VCaP (cell line): ENCODE data around the gene RNASEH2B.

ENCODE experiments used
- H3K27ac ChIP-seq: fragments of 450-650 bp; 2 replicates; pipeline ENCODE4 v1.5.1; 2017
- CTCF ChIP-seq: fragments of 450-650 bp; conservative IDR thresholded peaks from 2 replicates; pipeline ENCODE4 v1.5.1; 2017; ENCODE audit warnings: mild to moderate bottlenecking, moderate library complexity

Gene RNASEH2B

GRCh38 chr13:50914848-50915247 lies 5.3 kb downstream of the RNASEH2B start:
- H3K27ac ChIP-seq, result no peak overlapping the region
- no peak for TF ChIP-seq CTCF

GRCh38 chr13:50915565-50915964 lies 6.0 kb downstream of the RNASEH2B start:
- TF ChIP-seq CTCF, result no peak
- no peak overlapping the region for H3K27ac ChIP-seq

GRCh38 chr13:50916701-50917184 lies 7.2 kb downstream of the RNASEH2B start:
- no peak for TF ChIP-seq CTCF
- H3K27ac ChIP-seq, result no peak overlapping the region

- no peak for TF ChIP-seq CTCF
- H3K27ac ChIP-seq, result no peak overlapping the region
Measured at GRCh38 chr13:50917572-50917971, 8.0 kb downstream of the RNASEH2B start.

DNA sequence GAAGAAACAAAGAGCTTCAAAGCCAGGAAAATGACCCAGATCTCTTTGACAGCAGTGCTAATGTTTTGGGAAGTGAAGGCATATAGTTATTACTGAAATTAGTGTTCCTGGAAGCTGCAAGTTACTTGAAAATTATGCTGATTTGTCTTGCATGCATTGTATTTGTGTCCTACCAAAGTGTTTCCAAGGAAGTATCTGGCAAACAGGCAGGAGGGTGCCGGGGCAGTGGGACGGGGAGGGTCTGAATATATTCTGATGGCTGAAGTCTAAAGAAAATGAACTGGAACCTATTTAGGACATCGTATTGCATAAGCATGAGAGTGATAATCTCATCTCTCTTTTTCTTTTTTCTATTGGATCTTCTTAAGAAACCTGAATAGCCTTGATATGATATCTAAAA lies 9.0 kb downstream of the RNASEH2B start:
- no peak for TF ChIP-seq CTCF
- no peak overlapping the region for H3K27ac ChIP-seq

DNA sequence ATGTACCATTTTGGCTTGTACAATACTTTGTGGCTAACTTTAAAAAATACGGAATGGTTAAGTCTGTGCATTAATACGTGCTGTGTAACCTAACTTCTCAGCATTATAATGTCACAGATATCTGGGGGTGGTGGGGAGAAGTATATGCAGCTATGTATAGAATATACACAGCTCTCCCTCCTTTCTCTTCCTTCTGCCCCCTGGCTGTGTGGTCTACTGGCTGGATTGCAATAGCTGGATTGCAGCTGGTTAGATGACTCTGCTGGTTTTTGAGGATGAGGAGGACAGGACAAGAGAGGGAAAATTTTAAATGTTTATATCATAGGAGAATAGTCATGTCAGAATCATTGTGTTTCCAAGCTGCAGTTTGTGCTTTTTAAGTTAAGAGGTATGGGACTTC lies 9.7 kb downstream of the RNASEH2B start:
- no peak for TF ChIP-seq CTCF
- no peak overlapping the region for H3K27ac ChIP-seq

DNA sequence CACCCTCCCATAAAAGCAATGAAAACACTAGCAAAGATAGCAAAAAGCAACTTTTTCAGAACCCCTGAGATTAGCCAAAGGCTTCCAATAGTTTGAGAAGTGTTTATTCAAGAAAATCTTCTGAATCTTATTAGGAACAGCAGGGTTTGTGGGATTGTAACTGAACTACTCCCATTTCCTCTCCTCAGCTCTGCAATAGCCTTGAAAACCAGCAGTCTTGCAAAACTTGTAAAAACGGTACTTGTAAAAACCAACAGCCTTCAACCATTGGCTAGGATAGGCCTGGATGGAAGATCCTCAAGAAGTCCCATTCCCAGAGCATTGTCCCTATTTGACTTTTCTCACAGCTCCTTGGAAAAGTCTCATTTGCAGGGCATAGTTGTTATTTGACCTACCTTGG lies 12.1 kb downstream of the RNASEH2B start:
- H3K27ac ChIP-seq, result no peak overlapping the region
- no peak for TF ChIP-seq CTCF

- no peak for TF ChIP-seq CTCF
- no peak overlapping the region for H3K27ac ChIP-seq
Measured at GRCh38 chr13:50923272-50923671, 13.7 kb downstream of the RNASEH2B start.
